Breast epithelium (tissue), 3 donors: ENCODE measurements around the gene MAOA.

Experiments used
- CTCF ChIP-seq, 3 donors: fragments of 450-650 bp; IDR thresholded peaks; one replicate each; pipeline ENCODE4 v1.5.1; 2016 to 2017; ENCODE audit warnings: antibody characterized with exemption in 3 of 3, mild to moderate bottlenecking in 3 of 3, moderate library complexity in 3 of 3
- POLR2A ChIP-seq: fragments of 450-650 bp; IDR thresholded peaks from one replicate; pipeline ENCODE4 v1.6.1; 2016; ENCODE audit warnings: antibody characterized with exemption, mild to moderate bottlenecking, moderate library complexity
- POLR2AphosphoS5 ChIP-seq, 3 donors: sonication (generic); formaldehyde crosslinking; IDR thresholded peaks; one replicate each; pipeline ENCODE4 v1.6.1; 2017; ENCODE audit warnings: antibody characterized with exemption in 3 of 3

GRCh38 chrX:43664708-43665107 is 8.6 kb downstream of the MAOA start:
- TF ChIP-seq POLR2A: no peak
- no peak for TF ChIP-seq POLR2AphosphoS5 (IDR thresholded peaks at IDR 0.05)
- no peak for TF ChIP-seq CTCF (IDR thresholded peaks at IDR 0.05)
